Skeletal muscle tissue (tissue), 4 donors: ENCODE data around the gene RBM19. TPM values are rescaled to one million over a fixed set of nuclear protein-coding genes. Genes with fewer than 3 reads are reported as not detected.

Source experiments
- H3K27ac ChIP-seq: one replicate; pipeline ENCODE4 v1.7.0; 2013; ENCODE audit warnings: mild to moderate bottlenecking, low read depth, low read length, inconsistent platforms
- H3K27me3 ChIP-seq, 3 donors: one replicate each; pipeline ENCODE4 v1.7.0; 2013; ENCODE audit warnings: low read length in 3 of 3; ENCODE audit not compliant: control insufficient read depth in 3 of 3, insufficient read depth in 3 of 3
- H3K36me3 ChIP-seq, 3 donors: one replicate each; pipeline ENCODE4 v1.7.0; 2013; ENCODE audit warnings: low read length in 3 of 3; ENCODE audit not compliant: control insufficient read depth in 3 of 3, insufficient read depth in 3 of 3
- H3K4me1 ChIP-seq, 3 donors: one replicate each; pipeline ENCODE4 v1.7.0; 2013; ENCODE audit warnings: low read length in 3 of 3, mild to moderate bottlenecking in 3 of 3; ENCODE audit not compliant: control insufficient read depth in 3 of 3, insufficient read depth in 3 of 3
- H3K4me3 ChIP-seq, 3 donors: one replicate each; pipeline ENCODE4 v1.7.0; 2013; ENCODE audit warnings: low read length in 3 of 3
- H3K9ac ChIP-seq, 3 donors: one replicate each; pipeline ENCODE4 v1.7.0; 2013; ENCODE audit warnings: low read length in 3 of 3, mild to moderate bottlenecking in 3 of 3, moderate library complexity in 2 of 3, low read depth in 1 of 3
- H3K9me3 ChIP-seq, 3 donors: one replicate each; pipeline ENCODE4 v1.7.0; 2013; ENCODE audit warnings: low read length in 3 of 3; ENCODE audit not compliant: control insufficient read depth in 3 of 3
- total RNA-seq: library from RNA; depleted of rRNA; stranded (reverse); fragments of >200 nt; gene quantifications from one replicate; pipeline ENCODE4 v1.2.3, GENCODE V29; 2014
- donor health status: Osteomylitis.

RBM19 gene
- total RNA-seq, 1 donor from 2014 or later, result 12.5 TPM

- H3K36me3 ChIP-seq, result peaks cover 0 to 6% (median 0%) of the 10 kb centered on the region in 3 donors
- no peak overlapping the region for H3K4me3 ChIP-seq
- no peak overlapping the region for H3K27ac ChIP-seq
- H3K9me3 ChIP-seq, result no peaks in the 10 kb centered on the region
- no peaks in the 10 kb centered on the region for H3K27me3 ChIP-seq
- no peak overlapping the region for H3K9ac ChIP-seq
- H3K4me1 ChIP-seq, result no peaks in the 10 kb centered on the region
These were observed 77.7 kb downstream of the RBM19 start for GRCh38 chr12:113888435-113888834.

DNA sequence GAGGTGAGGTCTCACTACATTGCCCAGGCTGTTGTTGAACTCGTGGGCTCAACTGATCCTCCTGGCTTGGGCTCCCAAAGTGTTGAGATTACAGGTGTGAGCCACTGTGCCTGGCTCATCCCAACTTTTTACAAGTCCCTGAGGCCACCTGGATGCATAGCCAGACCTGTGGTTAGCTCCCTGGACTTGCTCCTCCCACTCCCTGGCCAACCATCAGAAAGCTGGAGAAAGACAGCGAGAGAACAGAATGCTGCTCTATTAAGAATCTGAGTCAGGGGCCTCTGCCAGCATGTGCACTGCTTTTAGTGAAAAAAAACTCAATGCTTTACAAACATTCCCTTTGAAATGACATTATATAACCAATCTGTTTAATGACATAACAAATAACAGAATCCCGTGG, 78.2 kb downstream of the RBM19 start:
- Histone ChIP-seq H3K4me1 (no peaks in the 10 kb centered on the region), H3K27me3 (no peaks in the 10 kb centered on the region), H3K4me3 (no peak overlapping the region), H3K9ac (no peak overlapping the region), H3K27ac (no peak overlapping the region), H3K9me3 (no peaks in the 10 kb centered on the region), H3K36me3 (peaks cover 0 to 6% (median 0%) of the 10 kb centered on the region in 3 donors)

- no peak overlapping the region for H3K27ac ChIP-seq
- no peaks in the 10 kb centered on the region for H3K4me1 ChIP-seq
- no peak overlapping the region for H3K4me3 ChIP-seq
- H3K36me3 ChIP-seq, result peaks cover 0 to 6% (median 0%) of the 10 kb centered on the region in 3 donors
- no peaks in the 10 kb centered on the region for H3K27me3 ChIP-seq
- no peak overlapping the region for H3K9ac ChIP-seq
- H3K9me3 ChIP-seq, result no peaks in the 10 kb centered on the region
These were observed 79.4 kb downstream of the RBM19 start for GRCh38 chr12:113886721-113887120.

DNA sequence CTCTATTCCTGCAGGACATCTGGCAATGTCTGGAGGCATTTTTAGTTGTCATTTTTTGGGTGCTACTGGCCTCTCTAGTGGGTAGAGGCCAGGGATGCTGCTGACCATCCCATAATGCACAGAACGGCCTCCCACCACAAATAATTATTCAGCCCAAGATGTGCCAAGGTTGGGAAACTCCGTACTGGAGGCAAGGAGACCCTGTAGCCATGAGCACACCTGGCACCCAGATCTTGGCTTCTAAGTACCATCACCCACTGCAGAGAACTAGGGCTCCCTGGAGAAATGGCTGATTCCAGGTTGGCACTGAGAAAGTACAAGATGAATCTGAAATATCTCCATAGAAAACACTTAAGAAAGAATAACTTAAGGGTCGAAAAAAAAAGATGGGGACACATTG, 81.7 kb downstream of the RBM19 start:
- Histone ChIP-seq H3K9ac (no peak overlapping the region), H3K27me3 (no peaks in the 10 kb centered on the region), H3K9me3 (no peaks in the 10 kb centered on the region), H3K36me3 (peaks cover 0 to 6% (median 2%) of the 10 kb centered on the region in 3 donors), H3K4me3 (no peak overlapping the region), H3K27ac (no peak overlapping the region), H3K4me1 (no peaks in the 10 kb centered on the region)

- Histone ChIP-seq H3K27me3 (no peaks in the 10 kb centered on the region), H3K27ac (no peak overlapping the region), H3K4me3 (no peak overlapping the region), H3K9ac (no peak overlapping the region), H3K36me3 (peaks cover 0 to 6% (median 4%) of the 10 kb centered on the region in 3 donors), H3K9me3 (no peaks in the 10 kb centered on the region), H3K4me1 (no peaks in the 10 kb centered on the region)
These were observed 83.4 kb downstream of the RBM19 start for GRCh38 chr12:113882690-113883089.

DNA sequence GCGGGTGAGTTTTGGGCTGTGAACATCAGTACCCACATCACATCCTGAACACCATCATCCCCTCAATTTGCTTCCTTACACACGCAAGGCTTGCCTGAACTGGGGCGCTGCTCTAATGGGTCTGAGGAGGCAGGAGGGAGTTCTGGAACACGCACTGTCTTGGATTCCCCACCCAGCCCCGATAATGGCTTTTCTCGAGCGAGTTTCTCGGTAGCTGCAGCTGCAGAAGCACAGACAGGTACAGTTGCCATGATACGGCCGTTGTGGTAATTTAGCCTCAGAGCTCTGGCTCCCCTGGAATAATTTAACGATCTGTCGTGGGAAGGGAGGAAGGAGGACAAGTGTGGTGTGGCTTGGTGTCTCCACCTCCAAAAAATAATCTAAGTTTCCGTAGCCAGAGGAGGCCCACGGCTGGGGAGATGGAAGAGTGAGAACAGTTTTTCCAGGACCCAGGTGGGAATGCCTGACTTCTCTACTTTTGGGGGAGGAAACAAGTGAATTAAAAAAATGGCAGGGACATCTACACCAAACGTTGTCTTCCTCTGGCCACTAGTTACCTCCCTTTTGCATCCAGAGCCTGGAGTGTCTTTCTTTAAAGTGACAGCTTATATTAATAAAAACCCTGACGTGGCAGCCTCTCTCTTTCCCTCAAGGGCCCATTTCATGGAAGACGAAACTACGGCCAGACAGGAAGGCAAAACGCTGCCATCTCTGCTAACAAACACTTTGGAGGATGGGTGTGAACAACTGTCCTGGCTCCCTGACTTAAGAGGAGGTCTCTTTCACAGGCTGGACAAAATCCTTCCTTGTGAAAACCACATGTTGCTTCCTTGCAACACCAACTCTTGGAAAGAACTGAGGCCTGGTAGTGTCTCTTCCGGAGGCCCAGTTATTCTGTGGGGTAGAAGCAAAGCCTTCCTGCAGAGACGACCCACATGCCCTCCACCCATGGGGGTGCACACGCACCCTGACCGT, 84.8 kb downstream of the RBM19 start:
- Histone ChIP-seq H3K9ac (no peak overlapping the region), H3K27me3 (no peaks in the 10 kb centered on the region), H3K9me3 (no peaks in the 10 kb centered on the region)

DNA sequence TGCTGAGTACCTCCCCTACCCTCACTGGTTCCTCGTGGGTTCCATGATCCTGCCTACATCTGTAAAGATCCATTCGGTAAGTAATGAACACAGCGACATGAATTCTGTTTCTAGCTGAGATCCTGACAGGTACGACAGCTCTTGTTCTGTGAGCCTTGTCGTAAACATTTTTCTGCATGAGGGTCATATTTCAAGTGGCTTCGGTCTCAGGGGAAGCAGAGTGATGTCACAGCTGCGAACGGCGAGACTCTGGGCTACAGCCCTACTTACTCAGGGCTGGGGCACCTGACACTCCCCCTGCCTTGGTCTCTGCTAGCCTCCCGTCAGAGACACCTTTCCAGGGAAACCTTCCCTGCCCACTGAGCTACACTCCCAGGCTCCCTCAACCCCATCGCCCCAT, 85.8 kb downstream of the RBM19 start:
- Histone ChIP-seq H3K27me3 (no peaks in the 10 kb centered on the region), H3K4me3 (no peak overlapping the region), H3K27ac (no peak overlapping the region), H3K36me3 (peaks cover 0 to 8% (median 3%) of the 10 kb centered on the region in 3 donors), H3K9ac (no peak overlapping the region), H3K4me1 (no peaks in the 10 kb centered on the region), H3K9me3 (no peaks in the 10 kb centered on the region)

More for the DNA sequence above, 84.8 kb downstream of the RBM19 start:
- no peak overlapping the region for H3K27ac ChIP-seq
- H3K4me3 ChIP-seq, result no peak overlapping the region
- H3K4me1 ChIP-seq, result no peaks in the 10 kb centered on the region
- H3K36me3 ChIP-seq, result peaks cover 0 to 8% (median 3%) of the 10 kb centered on the region in 3 donors

DNA sequence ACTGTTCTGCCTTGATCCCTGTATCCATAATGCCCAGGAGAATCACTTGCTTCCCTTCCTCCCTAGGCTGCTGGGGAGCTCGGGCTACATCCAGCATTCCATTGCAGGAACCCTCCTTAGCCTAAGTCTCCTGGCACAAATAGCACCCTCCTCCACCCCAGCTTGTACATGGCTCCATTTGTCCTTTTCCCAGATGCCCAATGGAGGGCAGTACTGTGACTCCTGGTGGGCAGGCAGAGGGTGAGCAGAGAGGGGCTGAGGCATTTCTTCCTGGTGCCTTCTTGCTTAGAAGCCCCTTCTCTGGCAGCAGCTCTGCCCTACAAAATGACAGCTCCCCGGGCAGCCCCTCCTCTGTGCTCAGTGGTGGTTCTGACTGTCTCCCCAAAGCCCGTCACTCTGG, 86.5 kb downstream of the RBM19 start:
- no peak overlapping the region for H3K9ac ChIP-seq
- H3K9me3 ChIP-seq, result no peaks in the 10 kb centered on the region
- no peaks in the 10 kb centered on the region for H3K4me1 ChIP-seq
- no peak overlapping the region for H3K4me3 ChIP-seq
- H3K27me3 ChIP-seq, result no peaks in the 10 kb centered on the region
- H3K27ac ChIP-seq, result no peak overlapping the region
- H3K36me3 ChIP-seq, result peaks cover 3 to 8% (median 6%) of the 10 kb centered on the region in 3 donors

- H3K9me3 ChIP-seq, result no peaks in the 10 kb centered on the region
- H3K36me3 ChIP-seq, result peaks cover 3 to 10% (median 7%) of the 10 kb centered on the region in 3 donors
- no peak overlapping the region for H3K27ac ChIP-seq
- H3K4me1 ChIP-seq, result no peaks in the 10 kb centered on the region
- H3K4me3 ChIP-seq, result no peak overlapping the region
- H3K9ac ChIP-seq, result no peak overlapping the region
- H3K27me3 ChIP-seq, result no peaks in the 10 kb centered on the region
These were observed 88.5 kb downstream of the RBM19 start for GRCh38 chr12:113877607-113878006.

- Histone ChIP-seq H3K36me3 (peaks cover 3 to 10% (median 7%) of the 10 kb centered on the region in 3 donors), H3K9me3 (no peaks in the 10 kb centered on the region), H3K4me1 (no peaks in the 10 kb centered on the region), H3K27ac (no peak overlapping the region), H3K9ac (no peak overlapping the region), H3K27me3 (no peaks in the 10 kb centered on the region), H3K4me3 (no peak overlapping the region)
These were observed 90.0 kb downstream of the RBM19 start for GRCh38 chr12:113876160-113876559.
